ENCODE data around the gene RNF166. TPM values are rescaled to one million over a fixed set of nuclear protein-coding genes. Genes with fewer than 3 reads are reported as not detected.

The RNF166 gene
- total RNA-seq, 2 donors from 2014 or later = 24.2 to 27.2 TPM

- Histone ChIP-seq H3K9me3 (ENCODE audit: control insufficient read depth, low read length) (no peaks in the 10 kb centered on the region), H3K4me1 (ENCODE audit: control insufficient read depth, insufficient read depth, low read length) (no peaks in the 10 kb centered on the region), H3K4me3 (ENCODE audit: low read length) (no peak overlapping the region), H3K27ac (ENCODE audit: low read depth, low read length) (no peak overlapping the region), H3K27me3 (ENCODE audit: control insufficient read depth, insufficient read depth, low read length, poor library complexity, severe bottlenecking) (no peaks in the 10 kb centered on the region), H3K36me3 (ENCODE audit: control insufficient read depth, insufficient read depth, low read length) (peaks cover 9% of the 10 kb centered on the region), H3K9ac (ENCODE audit: extremely low read depth, low read length, poor library complexity, severe bottlenecking) (no peak overlapping the region)
- H3K4me1 Mint-ChIP-seq = no peaks in the 10 kb centered on the region
- no peak for TF ChIP-seq CTCF (conservative IDR thresholded peaks at IDR 0.05)
- whole genome bisulfite sequencing, 2 experiments (ENCODE audit: insufficient coverage in 1 of 2, insufficient read length in 1 of 2) = 90 to 95% methylated on average over 24 to 33 of the region's 33 CpGs
- no peaks in the 10 kb centered on the region for H3K9me3 Mint-ChIP-seq
- H3K4me3 Mint-ChIP-seq = no peak overlapping the region
- peaks cover 1% of the 10 kb centered on the region for H3K36me3 Mint-ChIP-seq (ENCODE audit: low read depth)
- DNase-seq = no peak
- H3K27me3 Mint-ChIP-seq (ENCODE audit: insufficient read depth) = no peaks in the 10 kb centered on the region
- H3K27ac Mint-ChIP-seq = no peak overlapping the region
These were observed 33.9 kb upstream of the RNF166 start for GRCh38 chr16:88739977-88740726.

GRCh38 chr16:88739139-88739976 lies 33.1 kb upstream of the RNF166 start:
- no peaks in the 10 kb centered on the region for H3K4me1 Mint-ChIP-seq
- peaks cover 9% of the 10 kb centered on the region for H3K36me3 ChIP-seq (ENCODE audit: control insufficient read depth, insufficient read depth, low read length)

More at GRCh38 chr16:88739139-88739976, 33.1 kb upstream of the RNF166 start:
- H3K27me3 ChIP-seq (ENCODE audit: control insufficient read depth, insufficient read depth, low read length, poor library complexity, severe bottlenecking) = no peaks in the 10 kb centered on the region
- H3K9me3 ChIP-seq (ENCODE audit: control insufficient read depth, low read length) = no peaks in the 10 kb centered on the region
- H3K9ac ChIP-seq (ENCODE audit: extremely low read depth, low read length, poor library complexity, severe bottlenecking) = no peak overlapping the region
- 89% methylated on average over 17 to 22 of the region's 22 CpGs for WGBS, 2 experiments (ENCODE audit: insufficient coverage in 1 of 2, insufficient read length in 1 of 2)
- TF ChIP-seq CTCF (conservative IDR thresholded peaks at IDR 0.05) = no peak
- no peak for DNase-seq
- H3K4me3 ChIP-seq (ENCODE audit: low read length) = no peak overlapping the region
- Mint-ChIP-seq H3K4me3 (no peak overlapping the region), H3K9me3 (no peaks in the 10 kb centered on the region), H3K27ac (no peak overlapping the region), H3K27me3 (ENCODE audit: insufficient read depth) (no peaks in the 10 kb centered on the region), H3K36me3 (ENCODE audit: low read depth) (peaks cover 1% of the 10 kb centered on the region)
- H3K27ac ChIP-seq (ENCODE audit: low read depth, low read length) = no peak overlapping the region
- no peaks in the 10 kb centered on the region for H3K4me1 ChIP-seq (ENCODE audit: control insufficient read depth, insufficient read depth, low read length)

Data from endodermal cell (in vitro differentiated cells).